Ishikawa (cell line): ENCODE results near the gene TMEM178B.

ENCODE experiments used
- CEBPB ChIP-seq: IDR thresholded peaks from 2 replicates; pipeline ENCODE4 v1.6.1; 2012
- CREB1 ChIP-seq: IDR thresholded peaks from 2 replicates; pipeline ENCODE4 v1.6.1; 2012; ENCODE audit warnings: low read depth
- EP300 ChIP-seq: IDR thresholded peaks from 2 replicates; pipeline ENCODE4 v1.6.1; 2012; ENCODE audit warnings: borderline replicate concordance
- RAD21 ChIP-seq: IDR thresholded peaks from 2 replicates; pipeline ENCODE4 v1.6.1; 2012; ENCODE audit warnings: low read depth
- REST ChIP-seq: IDR thresholded peaks from 2 replicates; pipeline ENCODE4 v1.6.1; 2012; ENCODE audit warnings: low read depth, mild to moderate bottlenecking
- TAF1 ChIP-seq: IDR thresholded peaks from 2 replicates; pipeline ENCODE4 v1.6.1; 2012; ENCODE audit warnings: low read depth, mild to moderate bottlenecking
- TCF12 ChIP-seq: IDR thresholded peaks from 2 replicates; pipeline ENCODE4 v1.6.1; 2012; ENCODE audit warnings: low read depth
- USF1 ChIP-seq: IDR thresholded peaks from 2 replicates; pipeline ENCODE4 v1.6.1; 2012
- YY1 ChIP-seq: IDR thresholded peaks from 2 replicates; pipeline ENCODE4 v1.6.1; 2012; ENCODE audit warnings: low read depth
- ZBTB7A ChIP-seq: IDR thresholded peaks from 2 replicates; pipeline ENCODE4 v1.6.1; 2012; ENCODE audit warnings: low read depth
- TF ChIP-seq, protein P1 (sequence below): IDR thresholded peaks from 2 replicates; pipeline ENCODE4 v1.6.1; 2012

DNA sequence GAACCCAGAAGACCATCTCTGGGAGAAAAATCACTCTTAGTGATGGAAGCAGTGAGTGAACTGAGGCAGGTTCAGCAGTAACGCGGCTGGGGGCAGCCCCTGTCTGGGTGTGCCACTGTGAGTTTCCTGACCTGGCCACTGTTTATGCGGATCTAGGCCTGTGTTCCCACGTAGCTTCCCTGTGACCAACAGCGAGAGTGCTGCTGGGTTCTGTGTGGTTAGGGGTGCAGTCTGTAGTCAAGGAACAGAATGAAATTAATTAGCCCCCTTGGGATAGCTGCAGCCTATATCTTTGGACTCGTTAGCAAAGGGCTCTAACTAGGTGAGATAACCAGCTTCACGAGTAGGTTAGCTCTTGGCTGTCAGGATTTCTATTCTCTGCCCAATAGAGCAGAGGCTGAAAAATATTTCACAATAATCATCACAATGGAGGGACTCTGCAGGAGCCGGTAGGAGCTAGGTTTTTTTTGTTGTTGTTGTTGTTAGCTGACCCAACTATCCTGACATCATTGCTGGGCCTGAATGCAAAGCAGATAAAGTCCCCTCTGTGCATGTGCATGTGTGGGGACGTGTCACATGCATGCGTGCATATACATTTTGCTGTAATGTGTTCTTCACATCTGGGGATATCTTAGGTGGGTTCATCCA lies 164.9 kb downstream of the TMEM178B start:
- TF ChIP-seq REST (no peak), ZBTB7A (no peak), EP300 (no peak), RAD21 (no peak), TCF12 (no peak), YY1 (no peak), CREB1 (no peak), USF1 (no peak), CEBPB (no peak), TAF1 (no peak)
- TF ChIP-seq, protein P1, sequence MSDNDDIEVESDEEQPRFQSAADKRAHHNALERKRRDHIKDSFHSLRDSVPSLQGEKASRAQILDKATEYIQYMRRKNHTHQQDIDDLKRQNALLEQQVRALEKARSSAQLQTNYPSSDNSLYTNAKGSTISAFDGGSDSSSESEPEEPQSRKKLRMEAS = no peak
